Mesendoderm (in vitro differentiated cells): ENCODE measurements around the gene ZNF333.

ENCODE experiments used
- DNase-seq: peaks from one replicate; pipeline ENCODE4 v3.0.0; 2013
- H2AK5ac ChIP-seq: 2 replicates; pipeline ENCODE4 v1.6.1; 2013; ENCODE audit warnings: low read length, inconsistent platforms
- H2BK120ac ChIP-seq: 2 replicates; pipeline ENCODE4 v1.6.1; 2013; ENCODE audit warnings: low read depth, mild to moderate bottlenecking, low read length, moderate library complexity, mixed read lengths
- H2BK15ac ChIP-seq: replicated peaks from 2 replicates; pipeline ENCODE4 v1.6.1; 2013; ENCODE audit warnings: low read depth, mild to moderate bottlenecking, moderate library complexity
- H2BK5ac ChIP-seq: 2 replicates; pipeline ENCODE4 v1.6.1; 2013; ENCODE audit warnings: low read length, inconsistent platforms
- H3K18ac ChIP-seq: 2 replicates; pipeline ENCODE4 v1.6.1; 2013; ENCODE audit warnings: mild to moderate bottlenecking, low read length, mixed read lengths
- H3K23ac ChIP-seq: one replicate; pipeline ENCODE4 v1.6.1; 2013; ENCODE audit warnings: low read length
- H3K27ac ChIP-seq: 2 replicates; pipeline ENCODE4 v1.5.1; 2013; ENCODE audit warnings: low read depth, mild to moderate bottlenecking, inconsistent platforms, low read length, moderate library complexity
- H3K27me3 ChIP-seq: 2 replicates; pipeline ENCODE4 v1.6.1; 2013; ENCODE audit warnings: low read length, control low read depth, mild to moderate bottlenecking, inconsistent platforms; ENCODE audit not compliant: insufficient read depth, poor library complexity
- H3K36me3 ChIP-seq: 2 replicates; pipeline ENCODE4 v1.6.1; 2013; ENCODE audit warnings: low read length, inconsistent platforms; ENCODE audit not compliant: control insufficient read depth, insufficient read depth
- H3K4ac ChIP-seq: one replicate; pipeline ENCODE4 v1.6.1; 2013; ENCODE audit warnings: low read depth, mild to moderate bottlenecking, low read length, moderate library complexity
- H3K4me1 ChIP-seq: 2 replicates; pipeline ENCODE4 v1.6.1; 2013; ENCODE audit warnings: low read depth, low read length, inconsistent platforms; ENCODE audit not compliant: control insufficient read depth
- H3K4me2 ChIP-seq: 2 replicates; pipeline ENCODE4 v1.6.1; 2013; ENCODE audit warnings: low read length
- H3K4me3 ChIP-seq: 2 replicates; pipeline ENCODE4 v1.5.1; 2013; ENCODE audit warnings: mild to moderate bottlenecking, low read length
- H3K56ac ChIP-seq: one replicate; pipeline ENCODE4 v1.6.1; 2013; ENCODE audit warnings: low read length
- H3K79me1 ChIP-seq: 2 replicates; pipeline ENCODE4 v1.6.1; 2013; ENCODE audit warnings: low read length, inconsistent platforms
- H3K79me2 ChIP-seq: 2 replicates; pipeline ENCODE4 v1.6.1; 2013; ENCODE audit warnings: mild to moderate bottlenecking, low read length; ENCODE audit not compliant: control insufficient read depth, insufficient read depth
- H3K9ac ChIP-seq: 2 replicates; pipeline ENCODE4 v1.6.1; 2013; ENCODE audit warnings: low read length, inconsistent platforms
- H4K5ac ChIP-seq: one replicate; pipeline ENCODE4 v1.6.1; 2013; ENCODE audit warnings: low read length
- H4K8ac ChIP-seq: one replicate; pipeline ENCODE4 v1.6.1; 2013; ENCODE audit warnings: low read depth, mild to moderate bottlenecking, control low read depth, low read length, moderate library complexity
- WGBS: extraction: QIAGEN DNeasy Blood & Tissue Kit; methylation state at CpG from one replicate; pipeline ENCODE4 v1.1.7; 2013; ENCODE audit warnings: low lambda C conversion rate, missing lambda C conversion rate; ENCODE audit not compliant: insufficient coverage; ENCODE audit errors: extremely low coverage; 5-methylcytosine and 5-hydroxymethylcytosine counted together

Gene ZNF333

DNA sequence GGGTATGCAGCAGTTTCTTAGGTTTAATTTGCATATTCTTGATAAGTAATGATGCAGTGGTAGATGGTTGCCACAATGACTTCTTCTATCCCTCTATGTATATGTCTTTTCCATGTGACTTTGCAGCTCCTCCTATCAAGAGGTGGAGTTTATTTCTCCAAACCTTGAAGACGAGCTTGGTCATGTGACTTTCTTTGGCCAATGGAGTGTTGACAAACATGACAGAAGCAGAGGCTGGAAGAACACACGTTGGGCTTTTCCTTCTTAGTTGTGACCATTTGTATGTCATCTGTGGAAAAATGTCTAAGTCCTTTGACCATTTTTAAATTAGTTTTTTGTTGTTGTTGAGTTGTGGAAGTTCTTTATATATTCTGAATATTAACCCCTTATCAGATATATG lies 32.3 kb downstream of the ZNF333 start:
- no peak overlapping the region for H3K18ac ChIP-seq
- no peaks in the 10 kb centered on the region for H3K79me1 ChIP-seq
- H2BK15ac ChIP-seq = no peak overlapping the region
- H3K9ac ChIP-seq = no peak overlapping the region
- no peak overlapping the region for H4K8ac ChIP-seq
- no peak overlapping the region for H3K4ac ChIP-seq
- no CpG with 5 or more reads among the region's 2 CpGs for WGBS
- H3K4me2 ChIP-seq = no peak overlapping the region
- H3K36me3 ChIP-seq = no peaks in the 10 kb centered on the region
- no peak overlapping the region for H2AK5ac ChIP-seq
- H3K4me1 ChIP-seq = no peaks in the 10 kb centered on the region
- no peak overlapping the region for H3K4me3 ChIP-seq
- H4K5ac ChIP-seq = no peak overlapping the region
- no peak overlapping the region for H3K23ac ChIP-seq
- no peak for DNase-seq
- no peaks in the 10 kb centered on the region for H3K79me2 ChIP-seq
- H2BK5ac ChIP-seq = no peak overlapping the region
- H2BK120ac ChIP-seq = no peak overlapping the region
- no peak overlapping the region for H3K27ac ChIP-seq
- no peaks in the 10 kb centered on the region for H3K27me3 ChIP-seq
- H3K56ac ChIP-seq = no peak overlapping the region

DNA sequence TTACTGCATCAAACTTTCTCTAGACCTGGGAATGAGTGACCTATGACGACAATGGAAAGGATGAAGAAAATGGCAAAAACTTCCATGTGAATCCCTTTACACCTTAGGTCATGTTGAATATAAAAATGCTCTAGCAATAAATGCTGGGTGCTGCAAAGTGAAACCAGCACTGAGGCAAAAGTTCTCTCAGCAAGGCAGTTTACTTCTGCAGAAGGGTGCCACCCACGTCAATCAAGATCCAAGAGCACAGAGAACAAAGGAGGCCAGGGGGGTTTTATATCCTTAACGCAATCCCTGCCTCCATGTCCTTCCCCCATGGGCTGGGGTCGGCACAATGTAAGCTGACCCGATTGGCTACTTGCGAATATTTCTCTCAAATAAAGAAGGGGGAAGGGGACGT lies 38.7 kb downstream of the ZNF333 start:
- Histone ChIP-seq H3K56ac (no peak overlapping the region), H4K8ac (no peak overlapping the region), H3K36me3 (no peaks in the 10 kb centered on the region), H3K27ac (no peak overlapping the region), H4K5ac (no peak overlapping the region), H2BK15ac (no peak overlapping the region), H3K23ac (no peak overlapping the region), H3K4me2 (no peak overlapping the region), H2BK5ac (no peak overlapping the region), H3K18ac (no peak overlapping the region), H3K4ac (no peak overlapping the region), H3K79me1 (no peaks in the 10 kb centered on the region), H3K79me2 (no peaks in the 10 kb centered on the region), H2AK5ac (no peak overlapping the region), H2BK120ac (no peak overlapping the region), H3K4me3 (no peak overlapping the region), H3K4me1 (no peaks in the 10 kb centered on the region), H3K27me3 (no peaks in the 10 kb centered on the region), H3K9ac (no peak overlapping the region)
- 100% methylated on average over 1 of the region's 7 CpGs for WGBS
- DNase-seq = no peak

DNA sequence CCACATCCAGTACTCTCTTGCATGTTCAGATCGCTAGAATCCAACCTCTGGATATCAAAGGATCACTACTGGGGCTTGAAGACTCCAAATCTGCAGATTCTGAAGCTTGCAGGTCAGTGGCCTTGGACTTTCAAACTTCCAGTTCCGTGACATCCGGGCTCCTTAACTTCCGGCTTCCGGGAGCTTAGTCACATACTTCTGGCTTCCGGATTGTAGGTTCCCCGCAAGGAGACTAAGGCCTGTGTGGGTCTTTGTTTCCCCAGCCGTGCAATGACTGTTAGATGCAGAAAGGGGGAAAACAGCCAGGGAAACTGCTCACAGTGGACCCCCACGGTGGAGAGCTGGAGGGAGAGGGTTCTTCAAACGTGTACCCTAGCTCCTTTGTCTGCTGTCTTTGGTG lies 41.4 kb downstream of the ZNF333 start:
- no peak overlapping the region for H3K56ac ChIP-seq
- no peaks in the 10 kb centered on the region for H3K4me1 ChIP-seq
- no peak overlapping the region for H3K23ac ChIP-seq
- H3K27ac ChIP-seq = no peak overlapping the region
- no peak overlapping the region for H2AK5ac ChIP-seq
- no peak overlapping the region for H3K4me2 ChIP-seq
- no peak overlapping the region for H2BK5ac ChIP-seq
- no peak overlapping the region for H3K4ac ChIP-seq
- H3K79me1 ChIP-seq = no peaks in the 10 kb centered on the region
- no peak overlapping the region for H4K5ac ChIP-seq
- no peak overlapping the region for H3K9ac ChIP-seq
- no peak overlapping the region for H4K8ac ChIP-seq
- no peak overlapping the region for H3K18ac ChIP-seq
- no CpG with 5 or more reads among the region's 10 CpGs for WGBS
- no peak overlapping the region for H2BK120ac ChIP-seq
- H3K36me3 ChIP-seq = no peaks in the 10 kb centered on the region
- H2BK15ac ChIP-seq = no peak overlapping the region
- no peaks in the 10 kb centered on the region for H3K27me3 ChIP-seq
- no peak for DNase-seq
- no peak overlapping the region for H3K4me3 ChIP-seq
- no peaks in the 10 kb centered on the region for H3K79me2 ChIP-seq

DNA sequence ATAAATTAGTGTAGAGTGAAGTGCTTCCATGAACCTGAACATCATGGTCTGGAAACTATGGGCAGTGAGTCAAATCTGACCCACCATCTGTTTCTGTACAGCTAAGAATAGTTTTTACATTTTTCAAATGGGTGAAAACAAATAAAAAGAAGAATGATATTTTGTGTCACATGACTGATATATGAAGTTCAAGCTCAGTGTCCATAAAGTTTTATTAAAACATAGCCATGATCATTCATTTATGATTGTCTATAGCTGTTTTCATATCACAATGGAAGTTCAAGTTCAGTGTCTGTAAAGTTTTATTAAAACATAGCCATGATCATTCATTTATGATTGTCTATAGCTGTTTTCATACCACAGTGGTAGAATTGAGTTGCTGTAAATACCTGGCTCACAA lies 42.7 kb downstream of the ZNF333 start:
- Histone ChIP-seq H3K27ac (no peak overlapping the region), H2BK120ac (no peak overlapping the region), H3K27me3 (no peaks in the 10 kb centered on the region), H4K8ac (no peak overlapping the region), H2AK5ac (no peak overlapping the region), H3K23ac (no peak overlapping the region), H3K79me2 (no peaks in the 10 kb centered on the region), H2BK15ac (no peak overlapping the region), H3K4me2 (no peak overlapping the region), H3K18ac (no peak overlapping the region), H3K4me1 (no peaks in the 10 kb centered on the region), H4K5ac (no peak overlapping the region), H3K79me1 (no peaks in the 10 kb centered on the region), H3K4me3 (no peak overlapping the region), H3K56ac (no peak overlapping the region), H3K4ac (no peak overlapping the region), H2BK5ac (no peak overlapping the region), H3K36me3 (no peaks in the 10 kb centered on the region), H3K9ac (no peak overlapping the region)
- DNase-seq = no peak

DNA sequence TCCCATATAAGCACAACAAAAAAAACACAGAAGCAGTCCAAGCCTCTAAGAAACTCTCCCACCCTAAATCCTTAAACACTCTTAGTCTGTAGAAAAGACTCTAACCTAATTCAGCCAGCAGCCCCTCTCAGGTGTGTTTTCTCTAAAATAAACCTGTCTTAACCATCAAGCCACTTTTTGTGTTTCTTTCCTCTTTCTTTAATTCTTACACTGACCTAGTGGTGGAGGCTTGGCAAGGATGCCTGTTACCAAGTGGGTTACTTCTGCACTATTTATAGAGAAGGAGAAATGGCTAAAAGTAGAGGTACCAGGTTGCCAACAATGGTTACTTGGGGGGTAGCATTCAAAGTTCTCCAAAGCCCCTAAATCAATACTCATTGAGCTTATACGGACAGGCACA lies 43.7 kb downstream of the ZNF333 start:
- H3K56ac ChIP-seq = no peak overlapping the region
- no peak overlapping the region for H3K4me2 ChIP-seq
- H3K18ac ChIP-seq = no peak overlapping the region
- H2BK5ac ChIP-seq = no peak overlapping the region
- no peak overlapping the region for H3K23ac ChIP-seq
- H4K5ac ChIP-seq = no peak overlapping the region
- no peaks in the 10 kb centered on the region for H3K79me2 ChIP-seq
- H2AK5ac ChIP-seq = no peak overlapping the region
- no peaks in the 10 kb centered on the region for H3K79me1 ChIP-seq
- H3K4me3 ChIP-seq = no peak overlapping the region
- WGBS = no CpG with 5 or more reads among the region's 1 CpG
- H4K8ac ChIP-seq = no peak overlapping the region
- no peaks in the 10 kb centered on the region for H3K36me3 ChIP-seq
- H3K27me3 ChIP-seq = no peaks in the 10 kb centered on the region
- no peak overlapping the region for H3K9ac ChIP-seq
- DNase-seq = no peak
- no peak overlapping the region for H2BK15ac ChIP-seq
- no peak overlapping the region for H3K4ac ChIP-seq
- no peak overlapping the region for H2BK120ac ChIP-seq
- no peaks in the 10 kb centered on the region for H3K4me1 ChIP-seq
- H3K27ac ChIP-seq = no peak overlapping the region

DNA sequence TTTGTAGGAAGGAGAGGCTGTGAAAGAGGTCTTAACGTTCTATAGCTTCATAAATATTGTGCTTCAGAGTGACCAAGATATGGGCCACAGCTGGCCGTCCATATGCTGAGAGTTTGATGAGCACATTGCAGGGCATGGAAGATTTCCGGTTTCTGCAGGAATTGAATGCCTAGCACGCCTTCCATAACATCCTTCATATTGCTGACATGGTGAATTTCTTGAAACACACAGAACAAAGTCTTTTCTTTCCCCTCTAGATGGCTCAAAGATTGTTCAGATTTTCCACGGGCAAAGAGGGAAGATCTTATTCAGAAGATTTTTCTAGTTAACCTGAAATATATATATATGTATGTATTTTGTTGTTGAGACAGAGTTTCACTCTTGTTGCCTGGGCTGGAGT lies 46.1 kb downstream of the ZNF333 start:
- no CpG with 5 or more reads among the region's 5 CpGs for WGBS
- no peaks in the 10 kb centered on the region for H3K36me3 ChIP-seq

More for the DNA sequence above, 46.1 kb downstream of the ZNF333 start:
- Histone ChIP-seq H2BK5ac (no peak overlapping the region), H3K18ac (no peak overlapping the region), H4K8ac (no peak overlapping the region), H3K4me3 (no peak overlapping the region), H2BK15ac (no peak overlapping the region), H3K23ac (no peak overlapping the region), H3K27me3 (no peaks in the 10 kb centered on the region), H3K4me2 (no peak overlapping the region), H3K9ac (no peak overlapping the region), H3K79me2 (no peaks in the 10 kb centered on the region), H3K27ac (no peak overlapping the region), H3K4me1 (no peaks in the 10 kb centered on the region), H4K5ac (no peak overlapping the region), H3K4ac (no peak overlapping the region), H3K79me1 (no peaks in the 10 kb centered on the region), H2BK120ac (no peak overlapping the region), H2AK5ac (no peak overlapping the region), H3K56ac (no peak overlapping the region)
- DNase-seq = no peak
